GM19043 (cell line): Measurements from ENCODE around the gene FSD1.
A peak's percentile ranks its signal among the peaks of the same experiment; 100 is the strongest.

Experiments used
- ATAC-seq: cut with Tn5 transposase; IDR thresholded peaks from one replicate; pipeline ENCODE4 v1.9.1; 2021; ENCODE audit warnings: low read depth; ENCODE audit not compliant: unreplicated experiment

FSD1 gene

DNA sequence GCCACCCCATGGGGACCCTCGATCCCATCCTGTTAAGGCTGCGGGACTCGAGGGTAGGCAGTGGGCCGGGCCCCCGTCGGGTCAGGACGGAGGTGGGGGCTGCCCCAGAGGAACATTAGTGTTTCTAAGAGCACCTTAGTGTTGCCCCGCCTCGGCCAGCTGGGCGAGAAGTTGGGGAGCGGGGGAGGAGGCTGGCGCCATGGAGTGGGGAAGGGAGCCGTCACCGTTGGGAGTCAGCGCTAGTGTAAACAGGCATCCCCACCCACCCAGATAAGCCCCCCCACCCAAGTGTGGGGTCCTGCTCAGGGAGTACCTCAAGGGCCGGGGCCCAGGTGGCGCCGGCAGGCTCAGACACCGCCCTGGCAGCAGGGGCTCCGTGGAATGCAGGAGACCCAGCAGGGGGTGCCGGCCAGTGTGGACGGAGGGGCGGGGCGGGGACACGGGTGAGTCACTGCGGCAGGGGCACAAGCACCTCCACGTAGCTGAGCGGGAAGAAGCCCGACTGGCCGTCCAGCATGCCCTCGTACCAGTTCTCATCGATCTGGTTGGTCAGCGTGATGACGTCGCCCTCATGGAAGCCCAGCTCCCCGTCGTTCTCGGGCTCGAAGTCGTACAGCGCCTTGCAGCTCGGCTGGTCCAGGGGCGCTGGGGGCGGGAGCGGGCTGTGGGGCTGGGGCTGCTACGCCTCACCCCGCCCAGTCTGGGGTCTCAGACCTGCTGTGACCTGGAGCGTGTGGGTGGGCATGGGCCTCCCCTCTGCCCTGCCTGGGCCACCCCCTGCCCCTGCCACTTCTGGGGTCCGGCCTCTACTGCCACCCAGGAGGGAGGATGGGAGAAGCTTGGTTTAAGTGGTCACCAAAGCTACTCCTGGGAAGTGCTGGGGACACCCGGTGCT, 57.0 kb downstream of the FSD1 start:
- no peak for ATAC-seq

- no peak for ATAC-seq
Observed at GRCh38 chr19:4362101-4362828, 57.9 kb downstream of the FSD1 start.

GRCh38 chr19:4362831-4363545, 58.6 kb downstream of the FSD1 start:
- no peak for ATAC-seq

- ATAC-seq = no peak
Observed at GRCh38 chr19:4363571-4364304, 59.3 kb downstream of the FSD1 start.

- no peak for ATAC-seq
Observed at GRCh38 chr19:4365341-4365740, 60.9 kb downstream of the FSD1 start.

DNA sequence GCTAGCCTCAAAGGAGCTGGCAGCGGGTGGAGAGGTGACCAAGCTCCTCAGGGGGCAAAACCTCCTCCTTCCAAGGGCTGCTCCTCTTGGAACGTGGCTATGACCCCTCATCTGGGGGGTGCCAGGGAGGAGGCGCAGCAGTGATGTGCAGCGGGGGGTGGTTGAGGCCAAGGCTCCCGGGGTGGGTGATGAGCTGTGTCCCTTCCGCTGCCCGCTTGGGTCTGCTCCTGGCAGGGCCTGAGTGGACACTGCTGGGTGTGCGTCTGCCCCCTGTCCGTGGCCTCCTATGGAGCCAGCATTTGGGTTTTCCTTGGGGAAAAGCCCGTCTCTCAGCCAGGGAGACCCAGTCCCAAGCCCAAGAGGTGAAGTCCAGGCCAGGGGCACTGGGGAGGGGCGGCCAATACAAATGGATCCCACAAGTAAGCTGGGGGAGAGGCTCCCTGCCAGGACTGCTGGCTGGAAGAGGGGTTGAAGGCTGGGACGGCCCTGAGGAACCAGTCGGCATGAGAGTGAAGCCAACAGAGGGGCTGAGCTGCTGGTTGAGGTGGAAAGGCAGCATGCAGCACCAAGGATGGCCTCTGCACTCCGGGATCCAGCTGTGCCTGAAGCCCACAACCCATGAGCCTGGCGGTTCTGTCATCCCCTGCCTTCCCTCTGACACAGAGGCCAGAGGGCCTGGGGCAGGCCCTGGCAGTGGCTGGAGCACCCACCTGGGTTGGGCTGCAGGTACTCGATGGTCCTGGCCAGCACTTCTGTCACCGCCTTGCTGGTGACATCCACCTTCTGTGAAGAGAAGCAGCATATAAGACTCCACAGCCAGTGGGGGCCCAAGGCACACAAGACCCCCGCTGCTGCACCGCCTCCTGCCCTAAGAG, 61.6 kb downstream of the FSD1 start:
- ATAC-seq = no peak

DNA sequence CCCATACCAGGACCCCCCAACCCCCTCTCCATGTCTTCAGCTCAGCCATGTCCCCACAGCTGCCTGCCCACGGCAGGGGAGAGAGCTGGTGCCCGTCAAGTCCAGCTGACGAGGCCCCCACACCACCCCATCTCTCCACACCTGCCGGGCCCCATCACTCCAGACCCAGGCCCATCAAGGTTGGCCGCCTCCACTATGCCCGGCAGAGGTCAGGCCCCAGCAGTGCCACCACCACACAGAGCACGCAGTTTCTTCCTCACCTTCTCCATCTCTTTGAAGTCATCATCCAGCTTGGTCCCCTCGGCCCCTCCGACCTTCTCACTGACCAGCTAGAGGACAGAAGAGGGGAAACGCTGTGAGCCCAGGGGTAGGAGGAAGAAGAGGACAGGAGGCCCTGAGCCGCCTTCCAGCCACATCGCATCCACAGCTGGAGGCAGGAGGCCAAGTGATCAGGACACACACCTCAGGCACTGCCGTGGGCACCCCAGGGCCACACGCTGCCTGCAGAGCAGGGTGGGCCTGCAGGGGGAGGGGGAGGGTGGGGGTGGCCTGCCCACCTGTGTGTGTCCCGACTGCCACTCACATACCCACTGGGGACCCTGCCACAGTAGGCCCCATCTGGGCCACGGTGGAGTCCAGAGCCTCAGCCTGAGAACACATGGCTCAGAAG, 62.4 kb downstream of the FSD1 start:
- no peak for ATAC-seq

- no peak for ATAC-seq
Observed at GRCh38 chr19:4367336-4367723, 62.9 kb downstream of the FSD1 start.

DNA sequence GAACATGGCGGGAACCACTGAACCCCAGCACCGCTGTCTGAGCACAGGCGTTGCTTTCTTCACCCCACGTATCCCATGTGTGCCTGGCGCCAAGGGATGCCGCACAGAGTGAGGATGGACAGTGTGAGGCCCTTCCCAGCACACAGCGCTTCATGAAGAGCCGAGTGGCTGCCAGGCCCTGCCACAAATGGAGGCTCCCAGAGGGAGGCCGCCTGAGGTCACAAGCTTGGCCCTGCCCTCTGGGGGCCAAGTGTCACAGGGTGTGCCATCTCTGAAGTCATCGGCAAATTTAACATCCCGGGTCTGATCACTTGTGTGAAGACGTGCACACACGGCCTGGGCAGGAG, 63.4 kb downstream of the FSD1 start:
- ATAC-seq = no peak

DNA sequence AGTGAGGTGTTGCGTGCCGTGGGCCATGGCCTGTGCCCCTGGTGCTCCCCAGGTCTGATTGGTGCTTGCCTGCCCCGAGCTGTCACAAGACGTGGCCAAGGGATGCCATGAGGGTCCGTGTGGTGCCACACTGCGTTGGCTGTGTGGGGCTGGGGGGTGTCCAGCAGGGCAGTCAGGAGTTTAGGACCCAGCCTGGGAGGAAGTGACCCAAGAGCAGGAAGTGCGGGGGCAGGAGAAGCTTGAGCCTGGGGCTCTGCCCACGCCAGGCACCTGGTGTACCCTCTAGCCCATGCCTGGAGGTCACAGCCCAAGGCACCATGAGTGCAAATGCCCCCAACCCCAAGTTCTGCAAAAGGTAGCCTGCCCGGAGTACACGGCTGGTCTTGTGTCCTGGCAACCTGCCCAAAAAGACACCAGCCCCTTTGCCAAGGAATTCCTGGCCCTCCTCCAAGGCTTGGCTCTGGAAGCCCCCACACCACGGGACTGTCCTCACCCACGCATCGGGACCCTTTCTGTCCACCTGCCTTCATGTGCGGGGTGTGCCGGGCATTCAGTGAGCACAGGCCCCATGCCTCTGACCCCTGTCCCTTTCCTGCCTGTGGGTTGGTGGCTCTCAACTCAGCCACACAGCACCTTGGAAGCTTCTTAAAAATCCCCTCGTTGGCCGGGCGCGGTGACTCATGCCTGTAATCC, 63.9 kb downstream of the FSD1 start:
- no peak for ATAC-seq

- ATAC-seq = peak; percentile 64
Observed at GRCh38 chr19:4369109-4369887, 64.9 kb downstream of the FSD1 start.

DNA sequence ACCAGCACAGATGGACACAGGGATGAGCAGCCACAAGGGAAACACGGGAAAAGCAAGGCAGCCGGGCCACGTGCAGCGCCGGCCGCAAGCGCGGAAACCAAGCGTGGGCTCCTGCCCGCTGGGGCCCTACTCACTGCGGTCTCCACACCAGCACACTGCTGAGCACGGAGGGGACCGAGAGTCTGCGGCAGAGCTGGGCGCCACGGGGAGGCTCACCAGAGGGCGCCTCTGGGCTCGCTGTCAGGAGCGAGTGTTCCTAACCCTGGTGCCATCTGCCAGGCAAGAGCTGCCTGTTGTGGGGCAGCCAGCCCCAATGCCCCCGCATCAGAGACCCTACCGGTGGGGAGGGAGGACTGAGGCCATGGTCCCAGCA, 65.5 kb downstream of the FSD1 start:
- no peak for ATAC-seq

DNA sequence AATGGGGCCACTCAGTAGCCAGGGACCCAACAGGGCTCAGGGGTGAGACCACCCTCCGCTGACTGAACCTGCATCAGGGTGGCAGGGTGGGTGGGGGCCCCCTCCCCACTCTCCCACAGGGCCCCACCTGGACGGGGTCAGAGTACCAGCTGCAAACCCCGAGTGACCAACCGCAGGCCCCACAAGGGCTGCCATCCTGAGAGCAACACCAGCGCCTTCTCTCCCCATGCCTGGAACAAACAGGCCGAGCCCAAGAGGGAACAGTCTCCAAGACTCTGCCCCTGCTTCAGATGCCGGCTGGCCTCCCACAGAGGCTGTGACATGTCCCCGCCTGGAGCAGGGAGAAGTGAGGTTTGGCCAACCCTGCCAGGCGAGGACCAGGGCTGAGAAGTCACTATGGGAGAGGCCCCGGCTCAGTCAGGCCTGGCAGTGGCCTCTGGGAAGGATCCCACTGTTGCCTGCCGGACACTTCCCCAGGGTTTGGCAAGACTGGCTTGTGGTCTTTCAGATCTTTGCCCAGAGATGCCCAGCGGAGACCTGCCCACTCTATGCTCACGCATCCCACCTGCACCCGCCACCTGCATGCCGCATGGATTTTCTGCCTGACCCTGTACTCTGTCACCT, 66.1 kb downstream of the FSD1 start:
- ATAC-seq = no peak

- no peak for ATAC-seq
Observed at GRCh38 chr19:4371247-4372164, 67.1 kb downstream of the FSD1 start.

GRCh38 chr19:4372165-4373012, 68.0 kb downstream of the FSD1 start:
- no peak for ATAC-seq

GRCh38 chr19:4373013-4373367, 68.6 kb downstream of the FSD1 start:
- ATAC-seq = no peak
